ENCODE data around the gene HSH2D.
"Not testable (repeated sequence)": the region's sequence is repeated elsewhere in the genome, so short reads cannot be mapped to it uniquely, and the experiment has no call there.

HSH2D gene

DNA sequence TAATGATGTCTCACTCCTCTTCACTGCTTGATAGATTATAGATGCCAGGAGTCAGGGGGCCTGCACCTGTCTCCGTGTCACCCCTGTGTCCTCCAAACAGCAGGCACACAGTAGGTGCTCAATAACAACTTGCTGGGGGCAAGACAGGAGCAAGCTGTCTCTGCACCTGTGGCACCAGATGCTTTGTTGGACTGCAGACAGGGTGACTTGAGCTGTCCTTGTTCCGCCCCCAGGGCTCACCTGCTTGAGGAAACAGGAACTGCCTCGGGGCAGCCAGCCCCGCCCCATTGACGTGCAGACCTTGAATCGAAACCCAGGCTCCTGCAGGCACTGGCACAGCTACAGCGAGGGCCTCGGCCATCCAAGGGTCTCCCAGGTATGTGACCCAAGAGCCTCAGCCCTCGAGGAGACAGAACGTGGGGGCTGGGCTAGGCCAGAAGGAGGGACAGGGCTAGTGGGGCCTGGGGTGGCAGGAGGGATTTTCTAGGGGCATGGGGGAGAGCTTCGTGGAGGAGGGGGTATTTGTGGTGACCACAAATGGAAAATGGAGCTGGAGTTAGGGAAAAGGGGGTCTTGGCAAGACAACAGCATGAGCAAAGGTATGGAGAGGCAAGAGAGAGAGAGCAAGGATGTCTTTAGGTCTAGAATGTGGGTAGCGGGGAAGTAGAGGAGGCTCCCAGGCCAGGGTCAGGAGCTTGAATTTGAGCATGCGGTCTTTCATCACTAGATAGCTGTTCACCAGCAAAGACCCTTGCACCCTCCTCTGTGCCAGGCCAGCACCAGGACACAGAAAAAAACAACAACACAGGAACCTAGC, at the start of gene HSH2D:
Gene HSH2D (plus strand): TSS at position 287 of the 817 bp plus-strand sequence. CDS start 5,066 bp downstream, outside the sequence.
- FAIRE-seq (no peak), DNase-seq (ENCODE audit: insufficient read length, low spot score) (no peak)
- TF ChIP-seq POLR2A (IDR thresholded peaks at IDR 0.05; ENCODE audit: low read depth, low read length) = no peak

DNA sequence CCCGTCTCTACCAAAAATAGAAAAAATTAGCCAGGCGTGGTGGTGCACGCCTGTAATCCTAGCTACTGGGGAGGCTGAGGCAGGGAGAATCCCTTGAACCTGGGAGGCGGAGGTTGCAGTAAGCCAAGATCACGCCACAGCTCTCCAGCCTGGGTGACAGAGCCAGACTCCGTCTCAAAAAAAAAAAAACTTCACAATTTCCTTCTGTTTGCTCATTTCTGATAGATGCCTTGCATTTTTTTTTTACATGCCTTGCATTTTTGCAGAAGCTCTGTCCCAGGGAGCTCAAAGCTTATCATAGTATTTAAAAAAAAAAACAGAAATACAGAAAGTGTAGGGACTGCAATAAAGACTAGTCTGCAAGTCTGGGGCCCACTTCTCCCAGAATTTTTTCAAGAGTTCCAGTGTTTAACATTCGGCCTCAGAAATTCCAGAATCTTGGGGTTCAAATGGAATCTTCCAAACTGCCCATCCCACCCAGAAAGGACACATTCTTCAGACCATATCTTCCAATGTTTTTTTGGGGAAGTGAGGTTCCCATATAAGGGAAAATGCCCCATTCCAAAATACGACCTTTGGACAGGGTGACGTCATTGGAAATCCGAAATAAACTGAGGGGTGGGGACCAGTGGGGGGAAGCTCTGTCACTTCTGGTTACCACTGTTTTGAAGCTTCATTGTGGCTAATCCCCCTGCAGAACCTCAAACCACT, 49.0 kb upstream of the HSH2D start:
- DNase-seq (ENCODE audit: insufficient read length, low spot score) (no peak), FAIRE-seq (no peak)
- TF ChIP-seq POLR2A (IDR thresholded peaks at IDR 0.05; ENCODE audit: low read depth, low read length) = no peak

GRCh38 chr19:16095071-16095571, 48.4 kb upstream of the HSH2D start:
- no peak for TF ChIP-seq POLR2A (IDR thresholded peaks at IDR 0.05; ENCODE audit: low read depth, low read length)
- FAIRE-seq = no peak
- no peak for DNase-seq (ENCODE audit: insufficient read length, low spot score)

DNA sequence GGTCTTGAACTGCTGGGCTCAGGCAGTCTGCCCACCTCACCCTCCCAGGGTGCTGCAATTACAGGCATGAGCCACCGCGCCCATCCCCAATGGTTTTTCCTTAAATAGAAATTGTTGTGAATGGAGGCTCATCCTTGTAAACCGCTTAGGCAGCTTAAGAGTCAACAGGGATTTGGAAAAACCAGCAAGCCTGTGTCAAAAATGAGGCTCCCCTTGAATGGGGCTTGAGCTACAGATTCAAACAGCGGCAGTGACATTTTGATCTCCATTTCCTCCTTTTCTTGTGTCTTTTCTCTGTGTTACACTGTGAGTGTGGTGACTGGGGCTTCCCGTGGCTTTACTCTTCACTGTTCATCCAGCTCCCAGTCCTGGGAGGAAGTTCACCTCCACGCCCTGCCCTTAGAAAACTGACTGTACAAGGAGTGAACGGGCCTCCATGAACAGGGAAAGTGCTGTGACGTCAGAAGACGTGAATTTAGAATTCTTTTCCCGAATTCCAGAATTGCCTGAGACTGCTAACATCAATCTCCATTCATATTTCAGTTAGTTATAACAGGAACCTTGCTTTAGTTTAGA, 47.1 kb upstream of the HSH2D start:
- no peak for DNase-seq (ENCODE audit: insufficient read length, low spot score)
- no peak for TF ChIP-seq POLR2A (IDR thresholded peaks at IDR 0.05; ENCODE audit: low read depth, low read length)
- no peak for FAIRE-seq

DNA sequence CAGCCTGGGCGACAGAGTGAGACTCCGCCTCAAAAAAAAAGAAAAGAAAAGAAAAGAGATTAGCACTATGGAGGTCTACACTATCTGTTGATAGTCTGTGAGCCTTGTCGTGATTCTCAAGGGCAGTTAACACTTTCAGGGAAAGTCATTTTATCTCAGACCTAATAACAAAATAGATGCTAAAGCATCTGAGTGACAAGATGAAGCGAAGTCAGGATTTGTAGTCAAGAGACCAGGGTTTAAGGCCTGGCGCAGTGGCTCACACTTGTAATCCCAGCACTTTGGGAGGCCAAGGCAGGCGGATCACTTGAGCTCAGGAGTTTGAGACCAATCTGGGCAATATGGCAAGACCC, 45.1 kb upstream of the HSH2D start:
- DNase-seq (ENCODE audit: insufficient read length, low spot score) (no peak), FAIRE-seq (no peak)
- TF ChIP-seq POLR2A (IDR thresholded peaks at IDR 0.05; ENCODE audit: low read depth, low read length) = no peak

DNA sequence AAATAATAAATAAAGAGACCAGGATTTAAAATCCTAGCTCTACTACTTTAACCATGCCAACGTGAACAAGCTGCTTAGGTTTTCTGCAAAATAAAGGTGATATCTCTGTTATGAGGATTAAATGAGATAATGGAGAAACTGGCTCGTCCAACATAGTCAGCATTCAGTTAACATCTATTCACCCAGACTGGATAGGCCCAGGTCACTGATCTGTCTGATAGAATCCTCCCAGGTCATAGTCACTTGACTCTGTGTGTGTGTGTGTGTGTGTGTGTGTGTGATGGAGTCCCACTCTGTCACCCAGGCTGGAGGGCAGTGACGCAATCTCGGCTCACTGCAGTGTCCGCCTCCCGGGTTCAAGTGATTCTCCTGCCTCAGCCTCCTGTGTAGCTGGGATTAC, 44.7 kb upstream of the HSH2D start:
- TF ChIP-seq POLR2A (IDR thresholded peaks at IDR 0.05; ENCODE audit: low read depth, low read length) = no peak
- FAIRE-seq (no peak), DNase-seq (ENCODE audit: insufficient read length, low spot score) (no peak)

DNA sequence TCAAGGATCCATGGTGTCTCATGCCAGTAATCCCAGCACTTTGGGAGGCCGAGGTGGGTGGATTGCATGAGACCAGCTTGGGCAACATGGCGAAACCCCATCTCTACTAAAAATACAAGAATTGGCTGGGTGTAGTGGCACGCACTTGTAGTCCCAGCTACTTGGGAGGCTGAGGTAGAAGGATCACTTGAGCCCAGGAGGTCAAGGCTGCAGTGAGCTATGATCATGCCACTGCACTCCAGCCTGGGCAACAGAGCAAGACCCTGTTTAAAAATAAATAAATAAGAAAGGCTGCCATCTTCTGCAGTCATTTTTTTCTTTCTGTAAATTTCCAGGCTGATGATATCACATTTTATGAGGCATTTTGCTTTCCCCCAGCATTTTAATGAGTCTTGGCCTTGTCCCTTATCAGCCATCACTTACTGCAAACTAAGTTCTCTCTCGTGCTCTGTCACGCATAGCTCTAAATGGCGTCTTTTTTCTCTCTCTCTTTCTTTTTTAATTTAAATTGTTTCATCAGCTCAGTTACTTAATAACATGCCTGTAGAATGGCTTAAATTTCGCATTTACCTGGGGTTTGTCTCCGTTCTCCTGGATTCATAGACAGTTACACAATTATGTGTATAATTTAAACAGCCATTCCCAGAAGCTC, 44.0 kb upstream of the HSH2D start:
- not testable (repeated sequence) for DNase-seq (ENCODE audit: insufficient read length, low spot score); FAIRE-seq

DNA sequence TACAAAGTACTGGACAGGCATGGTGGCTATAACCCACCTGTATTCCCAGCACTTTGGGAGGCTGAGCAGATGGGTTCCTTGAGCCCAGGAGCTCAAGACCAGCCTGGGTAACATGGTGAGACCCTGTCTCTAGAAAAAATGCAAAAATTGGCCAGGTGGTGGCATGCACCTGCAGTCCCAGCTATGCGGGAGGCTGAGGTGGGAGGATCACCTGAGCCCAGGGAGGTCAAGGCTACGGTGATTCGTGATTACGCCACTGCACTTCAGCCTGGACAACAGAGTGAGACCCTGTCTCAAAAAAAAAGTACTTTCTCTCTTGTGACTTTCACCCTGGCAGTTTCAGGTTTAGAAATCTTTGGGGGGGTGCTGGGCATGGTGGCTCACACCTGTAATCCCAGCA, 43.0 kb upstream of the HSH2D start:
- no peak for FAIRE-seq
- TF ChIP-seq POLR2A (IDR thresholded peaks at IDR 0.05; ENCODE audit: low read depth, low read length) = no peak
- no peak for DNase-seq (ENCODE audit: insufficient read length, low spot score)

- DNase-seq (ENCODE audit: insufficient read length, low spot score) = no peak
Measured at GRCh38 chr19:16104722-16105121, 38.8 kb upstream of the HSH2D start.

GRCh38 chr19:16106121-16106520, 37.4 kb upstream of the HSH2D start:
- no peak for TF ChIP-seq POLR2A (IDR thresholded peaks at IDR 0.05; ENCODE audit: low read depth, low read length)
- peak; percentile 58 for DNase-seq (ENCODE audit: insufficient read length, low spot score)
- peak; percentile 33 for FAIRE-seq

More at GRCh38 chr19:16104722-16105121, 38.8 kb upstream of the HSH2D start:
- TF ChIP-seq POLR2A (IDR thresholded peaks at IDR 0.05; ENCODE audit: low read depth, low read length) = no peak
- FAIRE-seq = no peak

DNA sequence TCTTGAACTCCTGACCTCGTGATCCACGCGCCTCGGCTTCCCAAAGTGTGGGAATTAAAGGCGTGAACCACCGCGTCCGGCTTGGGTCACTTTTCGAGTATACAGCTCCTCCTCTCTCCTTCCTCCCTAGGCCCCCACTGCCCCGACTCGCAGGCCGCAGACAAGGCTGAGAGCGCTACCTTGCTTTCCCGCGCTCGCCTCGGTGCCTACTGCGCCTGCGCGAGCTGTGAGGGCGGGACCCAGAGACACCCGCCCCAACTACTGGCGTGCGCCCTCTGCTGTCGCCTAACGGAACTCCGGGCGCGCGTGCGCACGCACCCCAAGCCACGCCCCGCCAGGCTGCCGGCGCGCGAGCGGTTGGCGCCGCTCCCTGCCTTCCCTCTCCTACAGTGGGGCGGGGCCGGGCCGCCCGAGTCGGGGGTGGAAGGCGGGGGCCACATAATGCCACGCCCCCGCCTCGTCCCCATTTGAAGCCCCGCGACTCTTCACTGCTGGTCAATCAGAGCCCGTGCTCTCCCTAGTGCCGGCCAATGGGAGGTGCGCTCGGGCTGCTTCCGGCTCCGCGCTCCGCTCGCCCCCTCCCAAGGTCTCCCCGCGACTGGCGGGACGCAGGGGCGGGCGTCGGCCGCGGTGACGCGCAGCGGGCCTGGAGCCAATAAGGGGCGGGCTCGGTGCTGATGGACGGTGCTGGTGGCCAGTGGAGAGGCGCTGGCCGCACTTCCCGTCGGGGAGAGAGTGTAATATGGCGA, 32.2 kb upstream of the HSH2D start, which contains the start of gene RAB8A:
Gene RAB8A (plus strand): TSS at position 730 of the 749 bp plus-strand sequence. CDS start 13 bp downstream, at position 743.
- peak; percentile 69 for TF ChIP-seq POLR2A (IDR thresholded peaks at IDR 0.05; ENCODE audit: low read depth, low read length)
- FAIRE-seq = peak; percentile 60
- peak; percentile 99 for DNase-seq (ENCODE audit: insufficient read length, low spot score)

- FAIRE-seq = no peak
Measured at GRCh38 chr19:16111909-16112752, 31.4 kb upstream of the HSH2D start.

More at GRCh38 chr19:16111909-16112752, 31.4 kb upstream of the HSH2D start:
- TF ChIP-seq POLR2A (IDR thresholded peaks at IDR 0.05; ENCODE audit: low read depth, low read length) = no peak
- no peak for DNase-seq (ENCODE audit: insufficient read length, low spot score)
